ENCODE data around the gene DUS3L.

The DUS3L gene, protein sequence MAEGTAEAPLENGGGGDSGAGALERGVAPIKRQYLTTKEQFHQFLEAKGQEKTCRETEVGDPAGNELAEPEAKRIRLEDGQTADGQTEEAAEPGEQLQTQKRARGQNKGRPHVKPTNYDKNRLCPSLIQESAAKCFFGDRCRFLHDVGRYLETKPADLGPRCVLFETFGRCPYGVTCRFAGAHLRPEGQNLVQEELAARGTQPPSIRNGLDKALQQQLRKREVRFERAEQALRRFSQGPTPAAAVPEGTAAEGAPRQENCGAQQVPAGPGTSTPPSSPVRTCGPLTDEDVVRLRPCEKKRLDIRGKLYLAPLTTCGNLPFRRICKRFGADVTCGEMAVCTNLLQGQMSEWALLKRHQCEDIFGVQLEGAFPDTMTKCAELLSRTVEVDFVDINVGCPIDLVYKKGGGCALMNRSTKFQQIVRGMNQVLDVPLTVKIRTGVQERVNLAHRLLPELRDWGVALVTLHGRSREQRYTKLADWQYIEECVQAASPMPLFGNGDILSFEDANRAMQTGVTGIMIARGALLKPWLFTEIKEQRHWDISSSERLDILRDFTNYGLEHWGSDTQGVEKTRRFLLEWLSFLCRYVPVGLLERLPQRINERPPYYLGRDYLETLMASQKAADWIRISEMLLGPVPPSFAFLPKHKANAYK

DNA sequence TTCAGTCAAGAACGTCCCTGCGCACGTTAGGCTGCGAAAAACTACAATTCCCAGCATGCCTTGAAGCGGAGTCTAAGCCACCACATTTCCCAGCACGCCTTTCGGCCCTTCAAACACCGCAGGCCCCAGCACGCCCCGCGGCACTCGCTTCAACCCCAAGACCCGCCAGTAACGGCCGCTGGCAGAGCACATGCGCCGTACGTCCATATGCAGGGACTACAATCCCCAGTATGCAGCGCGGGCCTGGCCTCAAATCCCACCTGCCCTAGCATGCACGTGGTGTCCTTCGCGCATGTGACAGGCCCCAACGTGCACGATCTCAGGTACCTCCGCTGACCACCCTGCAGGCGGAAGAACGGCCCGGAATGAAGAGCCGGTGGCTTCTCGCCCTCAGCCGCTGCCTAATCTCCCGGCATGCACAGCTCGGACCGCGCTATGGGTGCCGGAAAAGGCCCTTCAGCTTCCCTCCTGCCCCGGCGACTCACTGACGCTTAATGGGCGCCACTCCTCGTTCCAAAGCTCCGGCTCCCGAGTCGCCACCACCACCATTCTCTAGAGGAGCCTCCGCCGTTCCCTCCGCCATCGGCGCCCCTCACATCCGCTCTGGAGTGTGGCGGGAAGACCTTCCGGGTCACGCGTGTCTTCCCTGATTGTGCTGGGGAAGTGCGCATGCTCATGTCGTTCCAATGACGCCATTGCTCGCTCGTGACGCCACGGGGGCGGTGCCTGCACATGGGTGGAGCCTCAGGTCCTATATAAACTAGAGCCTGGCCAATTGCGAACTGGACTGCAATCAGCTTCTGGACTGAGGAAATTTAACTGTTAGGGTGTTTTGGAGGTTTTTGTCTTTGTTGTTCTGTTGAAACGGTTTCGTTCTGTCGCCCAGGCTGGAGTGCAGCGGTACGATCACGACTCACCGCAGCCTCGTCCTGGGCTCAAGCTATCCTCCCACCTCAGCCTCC, at the start of gene DUS3L:
TSS of gene DUS3L (minus strand) at position 605 of the 962 bp plus-strand sequence. CDS start at position 583, 22 bp downstream.
- peak within 1 kb of the TSS; percentile 100 for H3K4me3 ChIP-seq (ENCODE audit: low read length)
- TF ChIP-seq CTCF (conservative IDR thresholded peaks at IDR 0.05; ENCODE audit: low read length): no peak
- DNase-seq (ENCODE audit: low read depth): peak; percentile 98

DNA sequence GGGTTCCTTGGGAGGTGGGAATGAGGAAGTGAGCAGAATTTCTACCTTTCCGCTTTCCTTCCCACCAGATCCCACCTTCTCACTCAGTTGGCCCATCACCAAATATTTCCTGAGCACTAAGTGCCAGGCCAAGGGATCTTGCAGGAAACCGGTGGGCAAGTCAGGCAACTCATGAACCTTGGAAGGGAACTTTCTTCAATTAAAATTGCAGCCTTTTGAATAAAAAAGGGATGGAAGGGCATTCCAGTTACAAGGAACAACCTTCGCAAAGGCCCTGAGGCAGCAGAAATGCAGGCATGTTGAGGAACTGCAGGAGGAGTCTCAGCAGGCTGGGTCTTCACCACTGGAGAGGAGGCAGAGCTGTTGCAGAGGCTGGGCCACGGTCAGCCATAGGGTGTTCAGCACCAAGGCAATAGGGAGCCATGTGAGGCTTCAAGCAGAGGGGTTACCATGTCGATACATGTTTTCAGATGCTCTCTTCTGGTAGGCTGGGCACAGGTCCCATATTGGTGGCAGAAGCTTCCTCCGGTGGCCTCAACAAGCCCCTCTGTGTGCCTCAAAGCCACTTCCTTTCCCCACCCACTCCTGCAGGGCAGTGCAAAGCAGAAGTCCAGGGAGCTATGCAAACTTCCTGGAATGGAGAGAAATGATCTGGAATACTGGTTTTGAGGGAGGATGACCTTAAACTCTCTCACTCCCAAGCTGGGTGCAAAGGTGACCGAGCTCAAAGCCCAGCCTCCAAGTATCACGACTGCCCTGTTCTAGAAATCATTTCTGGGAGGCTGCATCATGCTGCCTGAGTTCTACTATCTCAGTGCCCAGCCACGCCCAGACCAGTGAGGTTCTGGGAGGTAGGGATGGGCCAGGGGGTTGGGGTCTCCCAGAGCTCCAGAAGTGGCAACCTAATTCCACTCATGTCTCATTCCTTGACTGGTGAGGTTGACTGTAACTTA, 48.4 kb upstream of the DUS3L start, which contains the start of gene FUT6:
TSS of gene FUT6 (minus strand) at position 638 of the 953 bp plus-strand sequence. CDS start 7,135 bp downstream, outside the sequence.
- no peak for DNase-seq (ENCODE audit: low read depth)
- no peak for TF ChIP-seq CTCF (conservative IDR thresholded peaks at IDR 0.05; ENCODE audit: low read length)
- H3K4me3 ChIP-seq (ENCODE audit: low read length): no peak within 1 kb of the TSS

- no peak for DNase-seq (ENCODE audit: low read depth)
- no peak overlapping the region for H3K4me3 ChIP-seq (ENCODE audit: low read length)
- TF ChIP-seq CTCF (conservative IDR thresholded peaks at IDR 0.05; ENCODE audit: low read length): no peak
These were observed 47.5 kb upstream of the DUS3L start for GRCh38 chr19:5838353-5839064.

DNA sequence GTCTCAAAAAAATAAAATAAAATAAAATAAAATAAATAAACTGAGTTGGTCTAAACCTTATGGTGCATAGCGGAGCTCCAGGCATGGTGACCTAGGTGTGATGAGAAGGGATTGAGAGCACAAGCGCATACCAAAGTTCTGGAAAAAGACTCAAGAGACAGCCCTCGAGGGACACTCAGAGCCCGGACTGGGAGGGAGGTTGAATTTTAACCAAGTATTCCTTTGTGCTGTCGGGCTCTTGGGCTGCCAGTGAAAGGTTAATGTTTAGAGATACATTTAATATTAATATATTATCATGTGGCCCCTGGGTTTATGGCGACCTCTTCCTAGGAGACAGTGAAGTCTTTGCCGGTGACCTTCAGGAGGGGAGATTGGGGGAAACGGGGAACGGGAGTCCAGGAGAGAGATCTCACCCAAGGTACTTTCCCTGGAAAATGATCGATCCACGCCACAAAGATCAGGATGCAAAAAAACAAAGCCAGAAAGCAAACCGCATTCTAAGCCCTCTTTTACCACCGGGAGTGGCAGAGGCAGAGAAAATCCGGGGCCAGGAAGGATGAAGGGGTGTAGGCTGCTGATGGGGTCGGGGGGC, 46.9 kb upstream of the DUS3L start:
- DNase-seq (ENCODE audit: low read depth): no peak
- no peak overlapping the region for H3K4me3 ChIP-seq (ENCODE audit: low read length)
- no peak for TF ChIP-seq CTCF (conservative IDR thresholded peaks at IDR 0.05; ENCODE audit: low read length)

GRCh38 chr19:5832527-5833216, 41.7 kb upstream of the DUS3L start:
- no peak overlapping the region for H3K4me3 ChIP-seq (ENCODE audit: low read length)
- TF ChIP-seq CTCF (conservative IDR thresholded peaks at IDR 0.05; ENCODE audit: low read length): no peak
- no peak for DNase-seq (ENCODE audit: low read depth)

Measured in AG10803 (cell line).